ENCODE data around the gene SLC35A4. TPM values are rescaled to one million over a fixed set of nuclear protein-coding genes. Genes with fewer than 3 reads are reported as not detected.
A peak's percentile ranks its signal among the peaks of the same experiment; 100 is the strongest.

The SLC35A4 gene, protein sequence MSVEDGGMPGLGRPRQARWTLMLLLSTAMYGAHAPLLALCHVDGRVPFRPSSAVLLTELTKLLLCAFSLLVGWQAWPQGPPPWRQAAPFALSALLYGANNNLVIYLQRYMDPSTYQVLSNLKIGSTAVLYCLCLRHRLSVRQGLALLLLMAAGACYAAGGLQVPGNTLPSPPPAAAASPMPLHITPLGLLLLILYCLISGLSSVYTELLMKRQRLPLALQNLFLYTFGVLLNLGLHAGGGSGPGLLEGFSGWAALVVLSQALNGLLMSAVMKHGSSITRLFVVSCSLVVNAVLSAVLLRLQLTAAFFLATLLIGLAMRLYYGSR
- polyA plus RNA-seq (2011; rRNA removed) (63.4 and 86.2 TPM in 2 replicates), polyA minus RNA-seq (2011; rRNA and poly(A)+ RNA removed) (54.9 and 63.6 TPM in 2 replicates)

DNA sequence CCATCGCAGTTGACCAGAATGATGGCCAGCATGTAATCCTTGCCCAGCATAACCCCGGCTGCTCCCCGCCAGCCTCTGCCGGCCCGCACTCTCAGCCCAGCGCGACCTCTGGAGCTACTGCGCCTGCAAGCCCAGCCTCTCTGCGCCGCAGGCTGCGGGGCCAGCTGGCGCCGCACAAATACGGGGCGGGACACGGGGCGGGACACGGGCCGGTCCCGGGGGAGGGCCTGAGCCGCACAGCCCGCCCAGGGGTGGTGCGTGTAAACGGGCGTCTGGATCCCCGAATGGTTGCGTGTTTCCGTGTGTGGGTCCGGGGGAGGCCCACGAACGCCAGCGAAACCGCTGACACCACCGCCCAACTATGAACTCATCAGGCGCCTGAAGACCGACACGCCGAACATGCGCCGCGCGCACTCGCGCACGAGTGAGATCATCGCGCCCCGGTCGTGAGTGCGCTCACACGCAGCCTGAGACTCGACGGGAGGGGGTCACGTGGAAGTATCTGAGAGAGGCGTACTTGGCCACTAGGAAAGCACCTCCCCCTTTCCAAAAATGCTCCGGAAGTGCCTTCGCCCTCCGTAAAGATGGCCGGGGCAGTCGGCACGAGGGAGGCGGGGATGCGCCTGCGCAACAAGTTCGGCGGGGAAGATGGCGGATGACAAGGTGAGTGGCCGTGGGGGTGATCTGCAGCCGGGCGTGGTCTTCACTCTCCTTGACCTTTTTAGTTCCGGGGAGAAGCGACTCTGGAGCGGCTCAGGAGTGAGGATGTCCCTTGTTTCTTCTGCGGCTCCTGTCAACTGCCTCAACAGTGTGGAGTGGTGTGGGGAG, at the start of gene SLC35A4, which contains the start of gene APBB3:
SLC35A4 (plus strand) TSS at position 633 of the 828 bp plus-strand sequence. CDS start 2,342 bp downstream, outside the sequence.
APBB3 (minus strand) TSS at position 403 of the 828 bp plus-strand sequence; CDS start at position 50, 353 bp downstream.
- Histone ChIP-seq H3K27ac (ENCODE audit: low read depth, low read length) (peak within 1 kb of the TSS; percentile 89), H3K9me3 (ENCODE audit: control insufficient read depth, insufficient read depth, low read length) (no peaks in the 10 kb centered on the region; the same call in 1 of the 2 replicates), H3K27me3 (ENCODE audit: control insufficient read depth, insufficient read depth, low read length) (no peaks in the 10 kb centered on the region), H3K4me3 (ENCODE audit: low read depth, low read length) (peak within 1 kb of the TSS; percentile 98)
- DNase-seq (ENCODE audit: low read depth, low spot score), result peak; percentile 99
- POLR2A ChIA-PET, result interaction anchor here (0.6 to 2.1 kb wide), 8 partner anchors 12 to 163 kb away, joined by 3 to 13 read pairs (median 6); partner anchors contain the start of genes ANKHD1, EIF4EBP3, IK and NDUFA2
- TF ChIP-seq CTCF (IDR thresholded peaks at IDR 0.05; ENCODE audit: low read depth, low read length), result no peak
- CTCF ChIA-PET, result interaction anchor here (0.6 to 1.3 kb wide), 3 partner anchors 14 to 71 kb away, joined by 3 to 8 read pairs (median 4); no protein-coding TSS in a partner anchor

- ChIA-PET POLR2A (no interaction called here), CTCF (no interaction called here)
- Histone ChIP-seq H3K27ac (ENCODE audit: low read depth, low read length) (no peak overlapping the region), H3K27me3 (ENCODE audit: control insufficient read depth, insufficient read depth, low read length) (no peaks in the 10 kb centered on the region), H3K4me3 (ENCODE audit: low read depth, low read length) (no peak overlapping the region), H3K9me3 (ENCODE audit: control insufficient read depth, insufficient read depth, low read length) (no peaks in the 10 kb centered on the region)
- no peak for DNase-seq (ENCODE audit: low read depth, low spot score)
- no peak for TF ChIP-seq CTCF (IDR thresholded peaks at IDR 0.05; ENCODE audit: low read depth, low read length)
These were observed 40.6 kb upstream of the SLC35A4 start for GRCh38 chr5:140524003-140524402.

DNA sequence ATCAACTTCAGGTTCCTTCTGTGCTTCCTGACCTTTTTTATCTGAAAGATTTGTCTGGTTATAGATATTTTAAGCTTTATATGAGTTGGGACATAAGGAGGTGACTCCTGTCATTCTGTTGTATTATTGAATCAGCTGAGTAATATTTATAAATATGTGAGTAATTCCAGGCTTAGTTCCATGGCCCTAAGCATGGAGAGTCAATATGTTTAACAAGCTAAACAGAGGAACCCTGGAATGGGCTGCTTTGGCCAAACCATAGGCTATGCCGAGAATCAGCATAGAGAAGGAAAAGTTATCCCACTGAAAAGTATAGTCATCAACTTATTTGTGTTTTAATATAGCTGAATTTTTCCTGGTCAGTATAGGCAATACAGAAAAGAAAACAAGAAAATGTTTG, 24.4 kb upstream of the SLC35A4 start:
- POLR2A ChIA-PET, result interaction anchor here (0.6 kb wide), 1 partner anchor 24 kb away, joined by 3 read pairs; no protein-coding TSS in a partner anchor
- H3K4me3 ChIP-seq (ENCODE audit: low read depth, low read length), result no peak overlapping the region
- CTCF ChIA-PET, result interaction anchor here (0.7 to 1.0 kb wide), 2 partner anchors 59 to 181 kb away, joined by 3 to 4 read pairs; no protein-coding TSS in a partner anchor
- H3K9me3 ChIP-seq (ENCODE audit: control insufficient read depth, insufficient read depth, low read length), result no peaks in the 10 kb centered on the region
- TF ChIP-seq CTCF (IDR thresholded peaks at IDR 0.05; ENCODE audit: low read depth, low read length), result no peak
- no peaks in the 10 kb centered on the region for H3K27me3 ChIP-seq (ENCODE audit: control insufficient read depth, insufficient read depth, low read length)
- no peak for DNase-seq (ENCODE audit: low read depth, low spot score)
- no peak overlapping the region for H3K27ac ChIP-seq (ENCODE audit: low read depth, low read length)

DNA sequence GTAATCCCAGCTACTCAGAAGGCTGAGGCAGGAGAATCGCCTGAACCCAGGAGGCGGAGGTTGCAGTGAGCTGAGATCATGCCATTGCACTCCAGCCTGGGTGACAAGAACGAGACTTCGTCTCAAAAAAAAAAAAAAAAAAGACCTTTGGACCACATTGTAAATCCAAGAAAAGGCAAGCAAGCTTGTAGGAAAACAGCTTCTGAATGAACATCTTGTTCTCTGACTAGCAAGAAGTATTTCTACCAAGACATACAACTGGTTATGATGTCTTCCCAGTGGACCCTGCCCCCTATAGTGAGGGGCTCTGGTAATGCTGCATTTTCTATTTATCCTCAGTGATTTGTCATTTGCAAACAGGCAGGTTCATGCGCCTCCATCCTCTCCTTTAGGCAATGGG, 21.7 kb upstream of the SLC35A4 start:
- Histone ChIP-seq H3K9me3 (ENCODE audit: control insufficient read depth, insufficient read depth, low read length) (no peaks in the 10 kb centered on the region), H3K27ac (ENCODE audit: low read depth, low read length) (no peak overlapping the region), H3K4me3 (ENCODE audit: low read depth, low read length) (no peak overlapping the region), H3K27me3 (ENCODE audit: control insufficient read depth, insufficient read depth, low read length) (no peaks in the 10 kb centered on the region)
- no peak for TF ChIP-seq CTCF (IDR thresholded peaks at IDR 0.05; ENCODE audit: low read depth, low read length)
- DNase-seq (ENCODE audit: low read depth, low spot score), result no peak
- POLR2A ChIA-PET, result no interaction called here
- CTCF ChIA-PET, result interaction anchor here (0.6 to 0.7 kb wide), 2 partner anchors 12 to 170 kb away, joined by 3 read pairs; no protein-coding TSS in a partner anchor
